Adipocyte (in vitro differentiated cells): ENCODE results near the gene KIAA0930.

Experiments used
- DNase-seq: peaks from one replicate; pipeline ENCODE4 v3.0.0-alpha.2; 2015; ENCODE audit warnings: low read depth
- H3K27me3 ChIP-seq: replicated peaks from 2 replicates; pipeline ENCODE4 v1.7.0; 2013; ENCODE audit warnings: mild to moderate bottlenecking, low read length, moderate library complexity; ENCODE audit not compliant: control insufficient read depth, insufficient read depth
- H3K36me3 ChIP-seq: 2 replicates; pipeline ENCODE4 v1.7.0; 2013; ENCODE audit warnings: low read length, mild to moderate bottlenecking, moderate library complexity; ENCODE audit not compliant: control insufficient read depth, insufficient read depth, severe bottlenecking
- H3K4me1 ChIP-seq: 2 replicates; pipeline ENCODE4 v1.7.0; 2013; ENCODE audit warnings: mild to moderate bottlenecking, low read length, moderate library complexity; ENCODE audit not compliant: control insufficient read depth, insufficient read depth
- H3K4me3 ChIP-seq: 2 replicates; pipeline ENCODE4 v1.7.0; 2013; ENCODE audit warnings: mild to moderate bottlenecking, low read length, moderate library complexity
- H3K9ac ChIP-seq: 2 replicates; pipeline ENCODE4 v1.7.0; 2013; ENCODE audit warnings: mild to moderate bottlenecking, low read length, moderate library complexity
- H3K9me3 ChIP-seq: 2 replicates; pipeline ENCODE4 v1.7.0; 2013; ENCODE audit warnings: mild to moderate bottlenecking, low read length, moderate library complexity; ENCODE audit not compliant: control insufficient read depth

The KIAA0930 gene

GRCh38 chr22:45244916-45245315 lies 4.2 kb upstream of the KIAA0930 start:
- no peak for DNase-seq
- Histone ChIP-seq H3K9me3 (no peaks in the 10 kb centered on the region), H3K4me1 (peaks cover 13% of the 10 kb centered on the region), H3K4me3 (no peak overlapping the region), H3K9ac (no peak overlapping the region), H3K36me3 (no peaks in the 10 kb centered on the region), H3K27me3 (no peaks in the 10 kb centered on the region)

GRCh38 chr22:45242778-45243191 lies 2.1 kb upstream of the KIAA0930 start:
- no peak for DNase-seq
- no peak overlapping the region for H3K9ac ChIP-seq
- no peaks in the 10 kb centered on the region for H3K36me3 ChIP-seq
- H3K9me3 ChIP-seq = no peaks in the 10 kb centered on the region
- H3K4me3 ChIP-seq = no peak overlapping the region
- H3K27me3 ChIP-seq = no peaks in the 10 kb centered on the region
- peaks cover 18% of the 10 kb centered on the region for H3K4me1 ChIP-seq

DNA sequence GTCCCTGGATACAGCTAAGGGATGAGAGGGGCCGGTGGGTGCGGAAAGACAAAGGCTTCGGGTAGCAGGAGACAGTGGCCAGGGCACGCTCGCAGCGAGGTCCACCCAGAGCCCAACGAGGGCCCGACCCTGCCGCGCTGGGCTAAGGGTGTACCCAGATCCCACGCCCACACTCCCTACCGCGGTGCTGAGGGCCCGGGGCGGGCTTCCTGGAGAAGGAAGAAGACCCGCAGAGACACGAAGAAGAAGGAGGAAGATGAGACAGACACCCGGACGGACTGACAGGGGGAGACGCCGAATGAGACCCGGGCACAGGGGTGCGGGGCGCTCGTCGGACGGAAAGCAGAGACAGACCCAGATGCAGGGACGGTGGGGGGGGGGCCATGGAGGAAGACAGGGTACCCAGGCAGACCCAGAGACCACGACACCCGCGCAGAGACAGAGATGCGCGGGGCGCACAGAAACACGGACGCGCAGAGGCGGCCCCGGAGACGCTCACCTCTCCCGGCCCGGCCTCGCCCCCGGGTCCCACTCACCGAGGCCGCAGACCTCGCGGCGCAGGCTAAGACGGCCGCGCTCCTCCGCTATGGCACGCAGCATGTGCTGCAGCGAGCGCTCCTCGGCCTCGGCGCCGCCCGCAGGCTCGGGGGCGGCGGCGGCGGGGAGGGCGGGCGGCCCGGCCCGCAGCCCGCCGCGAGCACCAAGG lies 437 bp downstream of the KIAA0930 start:
- DNase-seq = peak; percentile 73
- Histone ChIP-seq H3K36me3 (no peaks in the 10 kb centered on the region), H3K4me1 (peaks cover 7% of the 10 kb centered on the region), H3K27me3 (no peaks in the 10 kb centered on the region), H3K4me3 (peak overlapping the region; percentile 83), H3K9me3 (no peaks in the 10 kb centered on the region), H3K9ac (peak overlapping the region; percentile 82)

- Histone ChIP-seq H3K4me1 (peaks cover 7% of the 10 kb centered on the region), H3K9me3 (no peaks in the 10 kb centered on the region), H3K9ac (peak overlapping the region; percentile 82), H3K4me3 (peak overlapping the region; percentile 83), H3K36me3 (peaks cover under 1% of the 10 kb centered on the region), H3K27me3 (no peaks in the 10 kb centered on the region)
- DNase-seq = no peak
Measured at GRCh38 chr22:45239681-45240051, 1.0 kb downstream of the KIAA0930 start.

DNA sequence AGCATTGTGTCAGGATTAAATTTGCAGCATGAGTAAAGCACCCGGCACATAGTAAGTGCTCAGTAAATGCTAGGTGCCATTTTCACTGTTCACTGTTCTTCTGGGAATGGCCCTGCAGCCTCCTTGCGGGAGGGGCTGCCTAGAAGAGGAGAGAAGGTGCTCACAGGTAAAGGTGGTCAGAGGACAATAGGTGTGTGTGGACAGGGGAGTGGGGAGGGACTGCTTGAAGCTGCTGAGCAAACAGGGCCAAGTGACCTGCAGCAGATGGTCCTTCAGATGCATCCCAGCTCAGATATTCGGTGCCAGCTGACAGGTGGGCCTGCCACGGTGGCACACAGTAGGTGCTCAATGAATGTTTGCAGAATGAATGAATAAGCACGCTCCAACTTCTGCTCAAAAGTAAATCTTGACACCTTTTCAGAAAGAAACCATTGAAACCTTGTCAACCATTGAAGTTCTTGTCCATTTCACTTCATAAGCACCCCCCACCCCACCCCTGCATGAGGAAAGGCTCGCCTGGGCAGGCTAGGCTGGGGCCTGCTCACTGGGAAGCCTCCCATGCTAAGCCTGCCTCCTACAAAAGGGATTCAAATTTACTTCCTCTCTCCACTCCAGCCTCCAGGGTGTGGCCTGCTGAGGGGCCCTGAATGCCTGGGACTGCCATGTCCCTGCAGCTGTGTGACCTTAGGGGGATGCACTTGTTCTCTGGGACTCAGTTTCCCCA lies 1.6 kb downstream of the KIAA0930 start:
- peak overlapping the region; percentile 82 for H3K9ac ChIP-seq
- H3K9me3 ChIP-seq = no peaks in the 10 kb centered on the region
- H3K27me3 ChIP-seq = no peaks in the 10 kb centered on the region
- peaks cover 7% of the 10 kb centered on the region for H3K4me1 ChIP-seq
- DNase-seq = no peak
- H3K4me3 ChIP-seq = peak overlapping the region; percentile 83
- peaks cover 4% of the 10 kb centered on the region for H3K36me3 ChIP-seq

DNA sequence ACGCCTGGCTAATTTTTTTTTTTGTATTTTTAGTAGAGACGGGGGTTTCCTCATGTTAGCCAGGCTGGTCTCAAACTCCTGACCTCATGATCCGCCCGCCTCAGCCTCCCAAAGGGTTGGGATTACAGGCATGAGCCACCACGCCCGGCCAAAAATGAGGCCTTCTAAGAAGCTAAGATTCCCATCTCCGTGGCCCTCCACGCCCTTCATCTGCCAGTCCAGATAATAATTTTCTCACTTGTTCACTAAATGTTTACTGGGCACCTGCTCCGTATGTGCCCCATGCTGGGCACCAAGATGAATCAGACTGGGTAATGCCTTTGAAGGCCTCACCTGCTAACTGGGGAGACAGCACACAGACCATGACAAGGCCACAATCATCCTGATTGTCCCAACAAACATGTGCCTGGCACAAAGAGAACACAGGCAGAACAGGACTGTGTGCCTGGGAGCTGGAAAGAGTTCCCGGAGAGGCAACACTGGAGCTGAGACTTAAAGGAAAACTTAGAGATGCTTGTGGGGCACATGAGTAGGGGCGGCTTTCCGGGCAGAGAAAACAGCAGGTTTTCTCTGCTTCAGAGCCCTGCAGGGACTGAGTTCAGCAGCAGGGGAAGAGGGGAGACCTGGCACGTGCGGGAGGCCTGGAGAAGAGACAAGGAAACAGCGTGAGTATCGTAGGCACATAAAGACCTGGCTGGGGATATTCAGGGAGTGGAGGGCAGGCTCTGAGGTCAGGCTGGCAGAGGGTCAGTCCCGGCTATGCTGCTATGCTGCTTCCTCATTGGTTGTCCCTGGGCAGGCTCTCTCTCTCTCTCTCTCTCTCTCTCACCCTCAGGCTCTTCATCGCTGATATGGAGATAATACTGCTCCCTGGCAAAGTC lies 2.4 kb downstream of the KIAA0930 start:
- no peak overlapping the region for H3K4me3 ChIP-seq
- DNase-seq = no peak

DNA sequence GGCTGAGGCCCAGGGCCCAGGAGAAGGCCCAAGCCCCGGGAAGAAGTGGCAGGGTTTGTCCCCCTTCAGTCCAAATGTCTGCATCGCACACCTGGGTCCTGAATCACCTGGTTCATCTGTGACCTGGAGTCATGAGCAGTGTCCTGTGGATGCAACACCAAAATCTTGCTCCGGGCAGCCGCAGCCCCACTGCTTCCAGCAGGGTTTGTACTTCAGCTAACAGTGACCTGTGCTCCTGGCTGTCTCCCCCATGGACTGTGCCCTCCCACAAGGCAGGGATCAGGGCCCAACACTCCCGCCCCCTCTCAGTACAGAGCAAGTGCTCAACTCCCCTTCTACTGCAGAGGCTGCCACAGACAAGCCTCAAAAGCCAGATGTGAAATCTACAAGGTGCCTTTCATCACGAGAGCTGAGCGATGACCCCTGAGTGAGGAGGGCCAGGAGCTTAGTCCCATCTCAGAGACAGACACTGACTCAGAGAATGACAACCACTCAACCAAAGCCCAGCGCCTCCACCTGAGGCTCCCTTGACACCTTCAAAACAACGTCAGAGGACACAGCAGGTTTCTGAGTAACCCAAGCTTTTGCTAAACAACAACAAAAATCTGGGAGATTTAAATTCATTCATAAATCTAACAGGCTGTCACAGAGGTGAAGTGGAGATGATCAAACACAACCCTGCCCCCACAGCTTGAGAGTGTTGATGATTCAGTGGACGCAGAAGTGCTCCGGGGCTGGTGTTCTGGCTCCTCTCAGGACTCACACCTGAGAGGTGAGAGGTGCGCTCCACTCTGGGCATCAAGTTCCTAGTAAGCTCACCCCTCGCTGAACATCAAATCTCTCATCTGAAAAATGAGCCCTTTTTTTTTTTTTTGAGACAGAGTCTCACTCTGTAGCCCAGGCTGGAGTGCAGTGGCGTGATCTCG lies 3.4 kb downstream of the KIAA0930 start:
- Histone ChIP-seq H3K4me1 (peaks cover 7% of the 10 kb centered on the region), H3K9me3 (no peaks in the 10 kb centered on the region), H3K4me3 (no peak overlapping the region), H3K9ac (no peak overlapping the region), H3K36me3 (peaks cover 4% of the 10 kb centered on the region), H3K27me3 (no peaks in the 10 kb centered on the region)
- DNase-seq = no peak

More for the DNA sequence above, 2.4 kb downstream of the KIAA0930 start:
- H3K36me3 ChIP-seq = peaks cover 4% of the 10 kb centered on the region
- no peak overlapping the region for H3K9ac ChIP-seq
- H3K27me3 ChIP-seq = no peaks in the 10 kb centered on the region
- no peaks in the 10 kb centered on the region for H3K9me3 ChIP-seq
- H3K4me1 ChIP-seq = peaks cover 7% of the 10 kb centered on the region

DNA sequence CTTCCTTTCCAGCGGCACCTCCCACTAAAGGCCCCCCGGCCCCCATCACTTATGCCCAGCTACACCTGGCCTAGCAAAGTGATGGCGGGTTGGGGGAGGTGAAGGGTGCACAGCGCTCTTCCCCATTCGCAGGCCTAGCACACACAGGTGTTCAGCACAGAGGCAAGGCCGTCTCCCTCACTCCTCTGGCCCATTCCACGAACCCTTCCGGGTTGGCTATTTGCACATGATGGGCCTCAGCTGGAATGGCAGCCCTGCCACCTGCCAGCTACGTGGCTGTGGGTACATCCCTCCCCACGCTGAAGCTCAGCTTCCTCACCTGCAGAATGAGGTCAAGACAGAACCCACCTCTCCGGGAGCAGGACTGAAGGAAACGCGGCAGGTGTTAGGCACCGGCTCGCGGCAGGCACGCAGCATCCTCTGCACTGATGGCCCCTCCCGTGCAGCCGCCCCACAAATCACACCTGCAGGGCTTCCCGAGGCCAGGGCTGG lies 4.8 kb downstream of the KIAA0930 start:
- no peak for DNase-seq
- Histone ChIP-seq H3K4me3 (no peak overlapping the region), H3K4me1 (peaks cover 7% of the 10 kb centered on the region), H3K9ac (no peak overlapping the region), H3K9me3 (no peaks in the 10 kb centered on the region), H3K36me3 (peaks cover 4% of the 10 kb centered on the region), H3K27me3 (no peaks in the 10 kb centered on the region)

- no peak for DNase-seq
- Histone ChIP-seq H3K9ac (no peak overlapping the region), H3K27me3 (no peaks in the 10 kb centered on the region), H3K36me3 (peaks cover 4% of the 10 kb centered on the region), H3K9me3 (no peaks in the 10 kb centered on the region), H3K4me3 (no peak overlapping the region), H3K4me1 (peaks cover 9% of the 10 kb centered on the region)
Measured at GRCh38 chr22:45235101-45235777, 5.5 kb downstream of the KIAA0930 start.

DNA sequence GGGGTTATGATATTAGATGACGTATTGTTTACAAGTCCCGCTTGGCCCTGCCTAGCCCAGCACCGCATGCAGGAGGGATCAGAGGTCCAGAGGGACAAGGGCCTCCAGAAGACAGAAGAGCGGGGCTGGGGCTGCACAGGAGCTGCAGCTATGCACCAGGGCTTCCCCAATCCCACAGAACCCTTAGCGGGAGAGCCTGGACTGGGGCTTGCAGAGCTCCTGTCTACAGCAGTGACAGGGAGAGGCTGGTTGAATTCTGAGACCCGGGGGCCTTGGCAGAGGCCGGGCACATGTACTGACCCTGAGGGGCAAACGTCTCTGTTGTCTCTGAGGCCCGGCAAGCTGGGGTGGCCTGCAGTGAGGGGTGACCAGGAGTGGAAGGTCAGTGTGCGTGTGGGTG lies 6.9 kb downstream of the KIAA0930 start:
- Histone ChIP-seq H3K27me3 (no peaks in the 10 kb centered on the region), H3K4me3 (no peak overlapping the region), H3K4me1 (peaks cover 5% of the 10 kb centered on the region), H3K36me3 (peaks cover 4% of the 10 kb centered on the region), H3K9me3 (no peaks in the 10 kb centered on the region), H3K9ac (no peak overlapping the region)
- no peak for DNase-seq
